HG02759 (cell line): ENCODE results near the gene POU6F2.

ENCODE experiments used
- ATAC-seq: cut with Tn5 transposase; IDR thresholded peaks from one replicate; pipeline ENCODE4 v1.9.1; 2021; ENCODE audit warnings: mild to moderate bottlenecking, moderate library complexity; ENCODE audit not compliant: unreplicated experiment

The POU6F2 gene

GRCh38 chr7:39384386-39384785, 406.7 kb downstream of the POU6F2 start:
- no peak for ATAC-seq

DNA sequence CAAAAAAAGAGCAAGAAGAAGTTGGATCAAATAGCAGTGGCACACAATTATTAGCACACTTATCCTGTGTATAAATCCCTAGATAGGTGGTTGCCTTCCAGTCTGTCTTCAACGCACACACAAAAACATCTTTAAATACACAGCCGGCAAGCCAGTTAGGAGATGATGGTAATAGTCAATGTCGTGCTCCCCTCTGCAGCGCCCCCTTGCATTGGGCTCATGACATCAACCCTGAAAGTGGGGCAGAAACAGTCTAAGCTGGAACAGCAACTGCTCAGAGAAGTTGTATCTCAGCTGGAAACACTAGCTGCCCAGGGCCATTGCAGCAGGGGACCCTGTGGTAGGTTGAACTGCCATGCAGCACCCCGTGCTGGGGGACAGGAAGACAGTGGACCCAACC, 409.0 kb downstream of the POU6F2 start:
- no peak for ATAC-seq

GRCh38 chr7:39392151-39392550, 414.4 kb downstream of the POU6F2 start:
- no peak for ATAC-seq

DNA sequence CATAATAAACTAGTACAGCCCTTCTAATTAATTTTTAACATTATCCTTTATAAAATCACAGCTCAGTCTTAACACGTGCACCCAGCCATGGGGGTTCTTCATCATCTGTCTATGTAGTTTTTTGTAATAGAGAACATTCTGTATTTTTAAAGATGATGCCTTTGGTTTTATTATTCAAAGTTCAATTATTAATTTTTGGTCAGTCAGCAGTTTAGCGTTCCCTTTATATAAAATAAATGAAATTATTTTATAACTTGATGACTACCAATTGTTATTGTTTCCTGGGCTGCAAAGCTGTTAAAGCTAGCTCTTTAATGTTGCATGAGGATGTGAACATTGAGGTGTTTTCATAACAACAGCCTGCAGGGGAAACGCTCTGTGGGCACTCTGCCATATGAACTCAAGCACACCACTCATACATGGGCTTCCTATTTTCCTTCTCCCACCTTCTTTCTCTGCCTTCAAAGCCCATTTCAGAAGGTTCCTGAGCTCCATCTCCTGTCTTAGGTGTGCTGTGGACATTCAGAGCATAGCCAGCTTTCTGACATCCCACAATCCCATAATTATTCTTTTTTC, 416.5 kb downstream of the POU6F2 start:
- no peak for ATAC-seq

DNA sequence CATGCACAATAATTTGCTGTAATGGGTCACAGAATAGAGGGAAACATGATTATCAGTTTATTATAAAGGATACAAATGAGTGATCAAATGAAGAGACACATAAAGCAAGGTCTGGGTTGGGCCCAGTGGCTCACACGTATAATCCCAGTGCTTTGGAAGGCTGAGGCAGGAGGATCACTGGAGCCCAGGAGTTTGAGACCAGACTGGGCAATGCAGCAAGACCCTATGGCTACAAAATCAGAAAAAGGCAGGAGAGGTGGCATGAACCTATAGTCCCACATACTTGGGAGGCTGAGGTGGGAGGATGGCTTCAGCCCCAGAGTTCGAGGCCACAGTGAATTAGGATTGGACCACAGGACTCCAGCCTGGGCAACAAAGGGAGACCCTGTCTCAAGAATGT, 421.7 kb downstream of the POU6F2 start:
- ATAC-seq, result no peak

DNA sequence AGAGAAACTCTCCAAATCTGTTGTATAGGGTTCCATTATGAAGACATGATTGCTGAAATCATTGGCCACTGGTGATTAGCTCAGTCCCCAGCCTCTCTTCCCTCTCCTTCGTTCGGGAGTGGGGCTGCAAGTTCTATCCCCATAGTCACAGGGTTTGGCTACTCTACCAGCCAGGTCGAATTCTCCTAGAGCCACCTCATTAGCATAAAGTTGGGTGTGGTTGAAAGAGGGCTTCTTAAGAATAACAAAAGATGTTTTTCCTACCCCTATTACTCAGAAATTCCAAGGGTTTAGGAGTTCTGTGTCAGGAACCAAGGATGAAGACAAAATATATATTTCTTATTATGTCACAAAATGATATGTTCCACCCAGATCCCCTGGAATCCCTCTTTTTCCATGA, 422.3 kb downstream of the POU6F2 start:
- no peak for ATAC-seq

GRCh38 chr7:39400836-39401235, 423.1 kb downstream of the POU6F2 start:
- ATAC-seq, result no peak

DNA sequence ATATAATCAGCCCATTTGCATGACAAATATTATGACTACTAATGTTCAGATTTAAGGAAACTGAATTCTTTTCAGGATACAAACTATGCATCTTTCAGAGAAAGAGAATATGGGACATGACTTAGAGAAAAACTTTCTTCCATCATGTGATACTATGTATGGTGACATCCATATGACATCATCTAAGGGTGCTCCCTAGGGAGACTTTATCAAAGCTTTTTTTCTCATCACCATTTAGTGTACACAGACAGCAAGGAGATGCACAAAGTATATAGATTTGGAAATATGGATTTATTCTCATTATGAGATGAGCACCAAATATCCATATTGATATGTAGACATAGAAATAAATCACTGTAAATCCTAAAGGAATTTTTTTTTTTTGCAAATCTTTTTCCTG, 424.3 kb downstream of the POU6F2 start:
- no peak for ATAC-seq

DNA sequence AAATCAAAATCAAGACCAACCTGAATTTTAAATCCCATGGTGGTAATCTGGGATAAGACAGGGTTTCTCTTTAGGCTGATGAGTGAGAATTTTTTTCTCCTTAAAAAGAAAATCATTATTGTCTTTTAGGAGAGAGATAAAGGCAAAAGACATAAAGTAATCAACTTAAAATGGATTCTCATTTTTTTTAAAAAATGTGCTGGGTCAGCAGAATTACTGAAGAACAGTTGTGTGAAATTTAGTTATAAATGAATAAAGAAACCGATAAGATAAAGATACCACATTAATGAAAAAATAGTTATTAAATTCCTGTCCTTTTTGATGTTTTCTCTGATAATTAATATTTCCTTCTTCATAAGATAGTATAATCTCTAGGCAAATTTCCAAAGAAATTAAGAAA, 427.2 kb downstream of the POU6F2 start:
- no peak for ATAC-seq

DNA sequence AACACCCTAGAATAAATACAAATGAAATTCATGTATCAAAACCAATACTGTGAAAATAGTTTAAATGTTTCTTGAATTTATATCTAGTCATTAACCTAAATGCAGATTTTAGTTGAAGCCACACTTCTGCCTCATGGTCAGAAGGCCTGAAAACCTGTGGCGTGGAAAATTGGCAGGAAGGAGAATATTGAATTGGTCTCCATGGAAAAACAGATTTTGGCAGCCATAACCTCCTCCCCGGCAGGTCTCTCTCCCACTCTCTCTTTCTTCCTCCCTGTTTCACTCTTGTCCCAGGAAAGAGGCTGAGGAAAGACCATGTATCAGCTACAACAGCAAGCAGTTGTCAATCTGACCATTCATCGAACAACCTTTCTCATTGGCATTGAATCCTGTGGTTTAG, 427.9 kb downstream of the POU6F2 start:
- ATAC-seq, result no peak

DNA sequence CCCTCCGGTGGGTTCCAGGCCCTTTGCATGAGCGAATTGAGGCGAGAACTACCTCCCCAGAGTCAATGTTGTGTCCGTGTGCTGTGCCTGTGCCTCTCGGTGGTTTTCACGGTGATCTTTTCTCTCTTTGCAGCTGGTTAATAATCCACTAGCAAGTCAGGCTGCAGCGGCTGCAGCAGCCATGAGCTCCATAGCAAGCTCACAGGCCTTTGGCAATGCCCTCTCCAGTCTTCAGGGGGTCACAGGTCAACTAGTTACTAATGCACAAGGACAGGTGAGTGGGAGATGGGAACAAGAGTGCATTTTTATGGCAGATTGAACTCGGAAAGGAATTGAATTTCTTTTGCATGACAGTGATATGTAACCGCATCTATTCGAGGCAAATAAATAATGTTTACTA, 428.8 kb downstream of the POU6F2 start:
- no peak for ATAC-seq

GRCh38 chr7:39407137-39407536, 429.4 kb downstream of the POU6F2 start:
- no peak for ATAC-seq

DNA sequence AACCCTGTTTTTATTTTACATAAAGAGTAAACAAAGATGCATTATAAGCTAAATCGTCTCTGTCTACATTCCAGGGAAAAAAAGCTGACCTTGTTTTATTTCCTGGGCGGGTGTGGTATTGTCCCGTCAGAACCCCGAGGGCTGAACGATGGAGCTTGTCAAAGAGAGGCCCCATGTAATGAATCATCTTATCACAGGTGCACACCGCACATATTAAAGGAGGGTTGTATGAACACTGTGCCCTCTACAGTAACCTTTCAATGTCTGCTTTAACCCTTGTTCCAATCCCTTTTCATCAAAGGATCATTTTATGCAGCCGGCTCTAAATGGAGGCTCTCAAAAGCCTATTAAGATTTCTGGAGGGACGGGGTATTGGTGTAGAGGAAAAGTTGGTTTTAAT, 430.0 kb downstream of the POU6F2 start:
- ATAC-seq, result no peak

- no peak for ATAC-seq
These were observed 431.2 kb downstream of the POU6F2 start for GRCh38 chr7:39408906-39409305.

- no peak for ATAC-seq
These were observed 432.9 kb downstream of the POU6F2 start for GRCh38 chr7:39410582-39410981.

GRCh38 chr7:39413636-39414223, 436.0 kb downstream of the POU6F2 start:
- ATAC-seq, result peak; percentile 13

DNA sequence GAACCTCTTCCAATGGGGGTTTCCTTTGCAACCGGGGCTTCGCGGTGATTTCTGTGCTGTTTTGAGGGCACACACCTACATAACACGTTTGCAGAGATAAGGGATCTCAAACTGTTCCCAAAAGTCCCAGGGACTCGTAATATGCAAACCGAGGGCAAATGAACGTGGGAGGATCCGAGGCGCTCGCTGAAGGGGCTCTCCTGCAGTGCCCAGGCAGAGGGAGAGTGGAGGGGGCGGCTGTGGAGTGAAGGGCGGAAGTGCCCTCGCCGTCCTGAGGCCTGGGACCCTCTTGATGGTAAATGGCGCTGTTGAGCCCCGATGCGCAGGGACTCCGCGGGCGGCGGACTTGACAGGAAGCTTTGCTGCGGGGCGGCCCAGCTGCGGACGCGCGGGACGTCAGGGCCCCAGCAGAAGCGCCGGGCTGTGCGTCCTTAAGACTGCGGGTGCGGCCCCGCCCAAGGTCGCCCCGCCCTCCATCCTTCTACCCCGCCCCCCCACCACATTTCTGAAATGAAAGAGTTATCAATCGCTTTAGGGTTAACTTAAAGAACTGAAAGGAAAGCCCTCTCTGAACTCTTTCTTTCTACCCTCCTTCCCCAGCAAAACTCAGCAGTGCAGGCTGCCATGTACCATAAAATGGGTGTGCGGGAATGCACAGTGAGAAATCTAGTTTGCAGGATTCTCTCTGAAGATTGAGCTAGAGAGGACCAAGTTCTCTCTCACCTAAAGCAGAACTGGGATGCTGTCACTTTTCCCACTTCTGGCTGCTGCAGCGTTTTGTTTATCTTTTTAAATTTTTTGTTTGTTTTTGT, 436.7 kb downstream of the POU6F2 start:
- ATAC-seq, result peak; percentile 94

DNA sequence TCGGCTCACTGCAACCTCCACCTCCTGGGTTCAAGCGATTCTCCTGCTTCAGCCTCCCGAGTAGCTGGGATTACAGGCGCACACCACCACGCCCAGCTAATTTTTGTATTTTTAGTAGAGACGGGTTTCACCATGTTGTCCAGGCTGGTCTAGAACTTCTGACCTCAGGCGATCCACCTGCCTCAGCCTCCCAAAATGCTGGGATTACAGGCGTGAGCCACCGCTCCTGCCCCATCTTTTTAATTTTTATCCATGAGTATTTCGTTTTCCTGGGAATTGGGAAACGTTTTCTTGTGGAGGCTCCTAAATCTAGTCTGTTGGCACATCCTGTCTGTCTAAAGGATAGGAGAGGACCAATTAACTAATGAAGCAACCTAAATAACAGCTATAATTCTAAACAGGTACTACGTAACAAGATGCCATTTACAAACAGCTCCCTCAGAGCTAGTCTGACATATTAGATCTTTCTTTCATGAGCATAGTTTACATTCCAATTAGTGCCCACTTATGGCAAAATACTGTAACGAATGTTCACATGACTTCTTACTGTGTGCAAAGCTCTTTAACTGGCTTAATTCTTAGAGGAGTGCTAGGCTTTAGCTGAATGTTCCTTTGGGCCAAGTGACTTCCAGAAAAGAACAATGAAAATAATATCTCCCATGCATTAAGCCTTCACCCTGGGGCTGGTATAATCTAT, 437.5 kb downstream of the POU6F2 start:
- ATAC-seq, result no peak

- ATAC-seq, result no peak
These were observed 439.2 kb downstream of the POU6F2 start for GRCh38 chr7:39416866-39417265.

DNA sequence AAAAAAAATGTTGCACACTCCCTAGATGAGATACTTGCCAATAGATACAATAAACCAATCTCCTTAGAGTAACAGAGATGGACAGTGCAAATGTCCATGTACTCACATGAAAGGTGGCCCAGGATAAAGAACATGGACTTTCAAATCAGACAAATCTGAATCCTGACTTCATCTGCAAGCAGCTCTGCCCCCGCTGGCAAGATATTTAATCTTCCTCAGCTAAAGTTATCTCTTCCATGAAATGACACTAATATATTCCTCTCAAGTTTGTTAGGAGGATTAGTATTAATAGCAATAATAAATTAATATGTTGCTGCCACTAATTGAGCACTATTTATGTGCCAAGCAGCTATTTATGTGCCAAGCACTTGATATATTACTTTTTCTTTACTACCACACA, 439.9 kb downstream of the POU6F2 start:
- no peak for ATAC-seq

DNA sequence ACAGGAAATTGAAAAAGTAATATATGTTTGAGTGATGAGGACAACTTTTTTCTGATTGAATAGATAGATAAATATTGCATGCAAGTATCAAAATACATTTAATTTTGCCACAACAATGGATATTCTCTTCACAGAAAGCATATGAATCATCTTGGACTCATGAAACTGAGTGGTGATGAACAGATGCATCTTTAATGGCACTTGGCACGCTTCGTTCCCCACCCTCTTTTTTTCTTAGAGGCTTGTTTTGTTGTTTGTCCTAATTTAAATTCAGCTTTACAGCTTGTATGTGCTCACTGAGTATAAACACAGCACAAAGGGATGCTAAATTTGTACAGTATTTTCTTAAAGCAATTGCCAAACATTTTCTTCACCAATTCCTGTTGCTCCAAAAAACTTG, 443.5 kb downstream of the POU6F2 start:
- ATAC-seq, result no peak

DNA sequence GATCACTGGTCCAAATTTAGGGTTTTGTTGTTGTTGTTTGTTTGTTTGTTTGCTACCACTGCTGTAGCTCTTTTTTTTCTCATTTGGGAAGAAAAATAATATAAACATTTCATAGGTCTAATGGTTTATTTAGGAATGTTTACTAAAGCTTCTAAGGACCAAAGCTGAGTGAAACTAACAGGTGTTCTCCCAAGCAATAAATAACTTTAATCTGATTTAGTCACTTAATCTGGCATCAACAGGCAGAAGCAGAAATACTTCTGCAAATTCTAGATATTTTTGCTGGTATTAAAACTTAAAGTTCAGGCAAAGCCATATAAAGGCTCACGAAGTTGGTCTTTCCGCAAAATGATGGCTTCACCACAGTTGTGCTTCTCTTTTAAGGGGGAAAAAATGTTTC, 444.0 kb downstream of the POU6F2 start:
- ATAC-seq, result no peak
